Raji (cell line): ENCODE results near the gene CRYBA1.

Experiments used
- POLR2A ChIP-seq: IDR thresholded peaks from 2 replicates; pipeline ENCODE4 v1.6.1; 2011; ENCODE audit warnings: low read depth, low read length, control low read depth; ENCODE audit not compliant: insufficient read depth

CRYBA1 gene

GRCh38 chr17:29233301-29233700, 13.4 kb upstream of the CRYBA1 start:
- TF ChIP-seq POLR2A: no peak

- no peak for TF ChIP-seq POLR2A
These were observed 10.8 kb upstream of the CRYBA1 start for GRCh38 chr17:29235904-29236303.

GRCh38 chr17:29237476-29238132, 9.1 kb upstream of the CRYBA1 start:
- no peak for TF ChIP-seq POLR2A

- no peak for TF ChIP-seq POLR2A
These were observed 8.4 kb upstream of the CRYBA1 start for GRCh38 chr17:29238133-29238850.

- TF ChIP-seq POLR2A: no peak
These were observed 6.2 kb upstream of the CRYBA1 start for GRCh38 chr17:29240477-29240876.

GRCh38 chr17:29240968-29241963, 5.4 kb upstream of the CRYBA1 start:
- TF ChIP-seq POLR2A: no peak

GRCh38 chr17:29242051-29242450, 4.6 kb upstream of the CRYBA1 start:
- TF ChIP-seq POLR2A: no peak

- TF ChIP-seq POLR2A: no peak
These were observed 3.9 kb upstream of the CRYBA1 start for GRCh38 chr17:29242790-29243189.

DNA sequence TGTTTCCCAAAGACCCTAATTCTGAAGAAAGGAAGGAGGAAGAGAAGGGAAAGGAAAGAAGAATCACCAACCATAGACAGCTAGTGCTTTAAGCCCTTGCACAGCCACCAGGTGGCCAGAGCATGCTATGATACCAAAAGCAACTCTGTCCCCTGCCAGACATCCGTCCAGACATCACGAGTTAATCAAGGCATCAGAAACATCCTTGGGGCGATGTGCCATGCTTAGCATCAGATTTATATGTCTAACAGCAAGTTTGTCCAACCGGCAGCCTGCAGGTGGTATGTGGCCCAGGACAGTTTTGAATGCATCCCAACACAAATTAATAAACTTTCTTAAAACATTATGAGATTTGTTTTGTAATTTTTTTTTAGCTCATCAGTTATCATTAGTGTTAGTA, 2.9 kb upstream of the CRYBA1 start:
- no peak for TF ChIP-seq POLR2A

DNA sequence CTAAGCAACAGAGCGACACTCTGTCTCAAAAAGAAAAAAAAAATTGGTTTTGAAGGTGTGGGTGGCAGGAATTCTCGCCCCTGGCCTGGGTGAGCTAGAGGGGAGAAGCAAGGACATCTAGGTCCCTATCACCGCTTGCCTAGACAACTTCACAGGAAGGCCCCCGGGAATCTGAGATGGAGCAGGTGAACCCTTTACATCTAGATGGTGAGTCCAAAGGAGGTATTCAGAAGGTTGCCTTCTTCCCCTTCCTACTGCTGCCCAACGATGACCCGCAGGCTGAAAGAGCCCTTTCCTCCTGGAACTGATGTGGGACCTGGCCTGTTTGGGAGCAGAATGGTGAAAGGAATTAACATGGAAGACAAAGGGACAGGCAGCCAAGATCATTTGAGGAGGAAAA, 1.3 kb upstream of the CRYBA1 start:
- no peak for TF ChIP-seq POLR2A

DNA sequence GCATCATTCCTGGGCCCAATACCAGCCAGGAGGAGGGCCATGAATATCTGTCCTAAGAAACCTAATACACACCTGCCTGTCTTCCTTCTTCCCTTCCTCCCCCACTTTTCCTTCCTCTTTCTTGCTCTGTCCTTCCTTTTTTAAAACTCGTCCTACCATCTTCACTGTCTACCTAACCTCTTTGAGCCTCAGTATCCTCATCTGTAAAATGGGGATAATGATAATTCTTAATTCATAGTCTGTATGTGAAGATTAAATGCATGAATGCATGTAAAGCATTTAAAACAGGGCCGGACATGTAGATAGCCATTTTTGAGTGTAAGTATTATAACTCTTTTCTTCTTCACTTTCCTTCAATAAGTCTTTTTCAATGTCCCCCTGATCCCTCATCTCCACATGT, 560 bp downstream of the CRYBA1 start:
- no peak for TF ChIP-seq POLR2A

DNA sequence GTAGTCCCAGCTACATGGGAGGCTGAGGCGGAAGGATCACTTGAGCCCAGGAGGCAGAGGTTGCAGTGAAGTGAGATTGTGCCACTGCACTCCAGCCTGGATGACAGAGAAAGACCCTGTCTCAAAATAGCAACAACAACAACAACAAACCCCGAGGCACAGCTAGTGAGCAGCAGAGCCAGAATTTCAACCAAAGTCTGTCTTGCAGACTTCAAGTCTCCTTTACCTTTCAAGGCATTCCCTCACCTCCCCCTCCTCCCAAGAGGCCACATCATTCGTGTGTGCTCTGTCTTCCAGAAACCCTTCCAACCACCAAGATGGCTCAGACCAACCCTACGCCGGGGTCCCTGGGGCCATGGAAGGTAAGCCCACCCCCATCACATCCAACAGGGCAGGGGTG, 2.2 kb downstream of the CRYBA1 start:
- TF ChIP-seq POLR2A: no peak

GRCh38 chr17:29250666-29251065, 4.0 kb downstream of the CRYBA1 start:
- TF ChIP-seq POLR2A: no peak

GRCh38 chr17:29251184-29251583, 4.5 kb downstream of the CRYBA1 start:
- no peak for TF ChIP-seq POLR2A

DNA sequence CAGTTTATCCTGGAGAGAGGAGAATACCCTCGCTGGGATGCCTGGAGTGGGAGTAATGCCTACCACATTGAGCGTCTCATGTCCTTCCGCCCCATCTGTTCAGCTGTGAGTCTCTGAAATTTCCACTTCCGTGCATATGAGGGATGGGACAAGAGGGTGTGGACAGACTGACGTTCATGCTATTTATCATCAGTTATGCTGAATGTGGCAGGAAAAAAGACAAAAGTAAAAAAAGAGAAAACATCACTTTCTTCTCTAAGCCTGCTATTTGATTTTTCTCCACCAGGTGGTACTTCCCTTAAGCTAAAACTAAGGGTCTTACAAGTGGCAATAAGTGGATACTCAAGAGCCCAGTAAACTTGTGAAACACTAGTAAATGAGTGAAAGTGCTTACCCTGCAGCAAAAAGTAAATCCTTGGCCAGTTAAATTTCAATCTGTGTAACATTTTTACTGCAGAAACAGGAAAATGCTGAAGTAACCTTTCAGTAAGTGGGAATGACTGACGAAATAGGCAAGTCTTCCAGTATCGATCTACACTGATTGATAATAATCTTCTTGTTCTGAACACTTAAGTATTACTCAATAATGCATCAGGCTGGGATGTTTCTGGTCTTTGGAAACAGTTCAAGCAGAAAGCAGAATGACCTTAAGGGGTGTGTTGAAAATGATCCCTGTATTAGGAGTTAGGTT, 5.6 kb downstream of the CRYBA1 start:
- TF ChIP-seq POLR2A: no peak
